CD14-positive monocyte (primary cell): ENCODE results near the gene WDPCP. TPM values are rescaled to one million over a fixed set of nuclear protein-coding genes. Genes with fewer than 3 reads are reported as not detected.
"Not testable (repeated sequence)": the region's sequence is repeated elsewhere in the genome, so short reads cannot be mapped to it uniquely, and the experiment has no call there.

Experiments used
- DNase-seq, 3 donors: peaks; one replicate each; pipeline ENCODE4 v3.0.0-alpha.2; 2011 to 2022
- H2AFZ ChIP-seq: 2 replicates; pipeline ENCODE4 v1.6.0; 2012; ENCODE audit warnings: mild to moderate bottlenecking, low read depth, low read length, inconsistent platforms; ENCODE audit not compliant: insufficient read depth, poor library complexity, severe bottlenecking
- H3K27ac ChIP-seq, 2 donors: 1 replicate in 1 of 2; 2 replicates in 1 of 2; pipeline ENCODE4 v1.5.1; 2012 to 2013; ENCODE audit warnings: low read length in 2 of 2, control low read depth in 1 of 2, inconsistent platforms in 1 of 2, low read depth in 1 of 2, mild to moderate bottlenecking in 1 of 2
- H3K27me3 ChIP-seq, 2 donors: one replicate each; pipeline versions ENCODE4 v1.6.0 to v1.6.1; 2011 to 2013; ENCODE audit warnings: low read length in 2 of 2; ENCODE audit not compliant: control insufficient read depth in 2 of 2, insufficient read depth in 2 of 2
- H3K36me3 ChIP-seq, 2 donors: replicated peaks in 1 of 2; 1 replicate in 1 of 2; 2 replicates in 1 of 2; pipeline versions ENCODE4 v1.5.1 to v1.6.1; 2012 to 2013; ENCODE audit warnings: low read length in 2 of 2, control low read depth in 1 of 2, inconsistent platforms in 1 of 2, mild to moderate bottlenecking in 1 of 2; ENCODE audit not compliant: insufficient read depth in 2 of 2, control insufficient read depth in 1 of 2
- H3K4me1 ChIP-seq, 2 donors: 1 replicate in 1 of 2; 2 replicates in 1 of 2; pipeline versions ENCODE4 v1.5.1 to v1.6.1; 2012 to 2013; ENCODE audit warnings: low read length in 2 of 2, control low read depth in 1 of 2, inconsistent platforms in 1 of 2, mild to moderate bottlenecking in 1 of 2, moderate library complexity in 1 of 2; ENCODE audit not compliant: insufficient read depth in 2 of 2, control insufficient read depth in 1 of 2
- H3K4me2 ChIP-seq: replicated peaks from 2 replicates; pipeline ENCODE3; 2012; ENCODE audit warnings: low read length, moderate library complexity, mild to moderate bottlenecking; ENCODE audit not compliant: poor library complexity, severe bottlenecking; ENCODE audit errors: extremely low read depth
- H3K4me3 ChIP-seq, 3 experiments: fragments of 200-600 bp in 1 of 3; sonication (generic) in 1 of 3; replicated peaks in 1 of 3; 1 replicate in 2 of 3; 2 replicates in 1 of 3; pipeline ENCODE4 v1.5.1; 2011 to 2013; ENCODE audit warnings: low read length in 3 of 3, mild to moderate bottlenecking in 3 of 3, control low read depth in 2 of 3, low read depth in 2 of 3, inconsistent platforms in 1 of 3, moderate library complexity in 1 of 3
- H3K79me2 ChIP-seq: 2 replicates; pipeline ENCODE4 v1.6.0; 2012; ENCODE audit warnings: mild to moderate bottlenecking, control low read depth, inconsistent platforms, low read length, moderate library complexity; ENCODE audit not compliant: insufficient read depth
- H3K9ac ChIP-seq: 2 replicates; pipeline ENCODE4 v1.6.0; 2017; ENCODE audit warnings: low read length, mild to moderate bottlenecking; ENCODE audit not compliant: insufficient read depth, poor library complexity, severe bottlenecking
- H3K9me3 ChIP-seq, 2 donors: replicated peaks in 1 of 2; 1 replicate in 1 of 2; 2 replicates in 1 of 2; pipeline versions ENCODE4 v1.5.1 to v1.6.1; 2012 to 2013; ENCODE audit warnings: low read length in 2 of 2, control low read depth in 1 of 2; ENCODE audit not compliant: control insufficient read depth in 1 of 2, insufficient read depth in 1 of 2
- H4K20me1 ChIP-seq: 2 replicates; pipeline ENCODE4 v1.6.0; 2012; ENCODE audit warnings: mild to moderate bottlenecking, low read length, control low read depth, moderate library complexity; ENCODE audit not compliant: insufficient read depth
- H3K27ac Mint-ChIP-seq, 7 donors: one replicate each; pipeline ENCODE4 v1.8.0; 2020; ENCODE audit warnings: mild to moderate bottlenecking in 7 of 7, mixed read lengths in 7 of 7, moderate library complexity in 6 of 7, inconsistent platforms in 2 of 7
- H3K27me3 Mint-ChIP-seq, 3 donors: one replicate each; pipeline ENCODE4 v1.8.0; 2021 to 2022; ENCODE audit warnings: low read depth in 3 of 3, mild to moderate bottlenecking in 3 of 3, mixed read lengths in 3 of 3, moderate library complexity in 3 of 3, inconsistent platforms in 1 of 3
- H3K36me3 Mint-ChIP-seq, 2 donors: one replicate each; pipeline ENCODE4 v1.8.0; 2020; ENCODE audit warnings: mixed read lengths in 2 of 2, inconsistent platforms in 1 of 2, mild to moderate bottlenecking in 1 of 2
- H3K4me1 Mint-ChIP-seq: one replicate; pipeline ENCODE4 v1.8.0; 2020; ENCODE audit warnings: mild to moderate bottlenecking, mixed read lengths
- H3K4me3 Mint-ChIP-seq, 2 donors: one replicate each; pipeline ENCODE4 v1.8.0; 2020; ENCODE audit warnings: mild to moderate bottlenecking in 2 of 2, mixed read lengths in 2 of 2, moderate library complexity in 1 of 2
- H3K9me3 Mint-ChIP-seq, 7 donors: one replicate each; pipeline ENCODE4 v1.8.0; 2020 to 2022; ENCODE audit warnings: mixed read lengths in 7 of 7, mild to moderate bottlenecking in 6 of 7, moderate library complexity in 6 of 7, inconsistent platforms in 2 of 7
- CTCF ChIP-seq: fragments of 200-600 bp; IDR thresholded peaks from one replicate; pipeline ENCODE4 v1.8.0; 2022; ENCODE audit warnings: antibody characterized with exemption, mild to moderate bottlenecking
- WGBS: methylation state at CpG from one replicate; pipeline ENCODE4 v1.1.5; 2013; ENCODE audit warnings: missing lambda C conversion rate; ENCODE audit not compliant: insufficient coverage; 5-methylcytosine and 5-hydroxymethylcytosine counted together
- intact Hi-C, 2 donors: fragments of 100-400 bp; cut with micrococcal nuclease; formaldehyde crosslinking; loops; one replicate each; pipeline versions ENCODE4 v1.15.0 to v1.15.1; 2023
- polyA plus RNA-seq, 3 donors: library from polyadenylated mRNA; depleted of rRNA in 1 of 3; unstranded in 2 of 3; stranded (reverse) in 1 of 3; fragments of 300-500 nt in 2 of 3; fragments of >200 nt in 1 of 3; fragmentation: Illumina TruSeq in 2 of 3; gene quantifications; 1 replicate in 2 of 3; 2 replicates in 1 of 3; pipeline ENCODE4 v1.2.3, GENCODE V29; 2012 to 2021

The WDPCP gene
- polyA plus RNA-seq, 3 donors = 3.3 to 5.2 (median 3.7) TPM

DNA sequence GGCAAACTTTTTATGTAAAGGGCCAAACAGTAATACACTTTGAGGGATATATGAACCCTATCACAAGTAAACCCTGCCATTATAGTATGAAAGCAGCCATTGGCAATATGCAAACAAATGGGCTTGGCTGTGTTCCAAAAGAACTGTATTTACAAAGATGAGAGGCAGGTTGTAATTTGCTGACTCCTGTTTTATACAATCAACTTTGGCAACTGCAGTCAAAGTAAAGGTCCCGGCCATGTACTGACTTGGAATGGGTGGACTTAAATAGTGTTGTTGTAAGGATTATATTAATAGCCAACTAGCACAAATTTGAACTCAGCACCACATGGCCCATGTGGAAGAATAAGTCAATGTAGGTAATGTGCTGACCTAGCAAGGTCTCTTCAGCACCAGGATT is 223.4 kb downstream of the WDPCP start:
- no CpG with 5 or more reads among the region's 1 CpG for WGBS
- H3K27ac ChIP-seq = no peak overlapping the region
- no peaks in the 10 kb centered on the region for H3K79me2 ChIP-seq
- H3K4me2 ChIP-seq = no peak overlapping the region
- no peak for TF ChIP-seq CTCF
- no peaks in the 10 kb centered on the region for H3K4me1 Mint-ChIP-seq
- H3K27me3 Mint-ChIP-seq = no peaks in the 10 kb centered on the region
- DNase-seq = no peak
- no peak overlapping the region for H3K9ac ChIP-seq
- H3K4me3 ChIP-seq = no peak overlapping the region
- H2AFZ ChIP-seq = no peak overlapping the region
- intact Hi-C loops = no loop called here
- H3K9me3 ChIP-seq = no peaks in the 10 kb centered on the region
- H3K9me3 Mint-ChIP-seq = no peaks in the 10 kb centered on the region
- H3K27me3 ChIP-seq = no peaks in the 10 kb centered on the region
- no peaks in the 10 kb centered on the region for H4K20me1 ChIP-seq
- no peaks in the 10 kb centered on the region for H3K4me1 ChIP-seq
- H3K36me3 ChIP-seq = no peaks in the 10 kb centered on the region
- no peak overlapping the region for H3K4me3 Mint-ChIP-seq
- no peak overlapping the region for H3K27ac Mint-ChIP-seq
- peaks cover 2 to 4% of the 10 kb centered on the region in 2 donors for H3K36me3 Mint-ChIP-seq

- H4K20me1 ChIP-seq, intact Hi-C loops, DNase-seq, H3K27me3 Mint-ChIP-seq, H3K36me3 ChIP-seq, H3K4me3 Mint-ChIP-seq, H3K4me1 ChIP-seq, H3K27ac Mint-ChIP-seq, H3K27ac ChIP-seq, H2AFZ ChIP-seq, H3K4me3 ChIP-seq, H3K27me3 ChIP-seq, H3K36me3 Mint-ChIP-seq, H3K79me2 ChIP-seq, H3K4me2 ChIP-seq, H3K4me1 Mint-ChIP-seq, H3K9ac ChIP-seq: not testable (repeated sequence)
- no CpG with 5 or more reads among the region's 1 CpG for WGBS
- H3K9me3 Mint-ChIP-seq = peaks cover 12 to 36% (median 18%) of the 10 kb centered on the region in 7 donors
- H3K9me3 ChIP-seq = peaks cover 0 to 20% of the 10 kb centered on the region in 2 donors
Observed at GRCh38 chr2:63357722-63358121, 230.6 kb downstream of the WDPCP start.
